Erythroblast (primary cell): ENCODE data around the gene WDFY3.
"Not testable (repeated sequence)": the region's sequence is repeated elsewhere in the genome, so short reads cannot be mapped to it uniquely, and the experiment has no call there.

Experiments used
- DNase-seq, 2 experiments: peaks; one replicate each; lab custom pipeline; 2025; lab: John Stamatoyannopoulos, UW
- GATA1 ChIP-seq: IDR thresholded peaks from 2 replicates; pipeline ENCODE4 v1.6.1; 2011; ENCODE audit warnings: low read depth, mild to moderate bottlenecking, control low read depth, low read length, moderate library complexity
- POLR2A ChIP-seq: IDR thresholded peaks from 2 replicates; pipeline ENCODE4 v1.6.1; 2011; ENCODE audit warnings: mild to moderate bottlenecking, low read length

Gene WDFY3

GRCh38 chr4:84699001-84699671 is 267.4 kb downstream of the WDFY3 start:
- DNase-seq: no peak
- TF ChIP-seq GATA1: no peak
- TF ChIP-seq POLR2A: no peak

GRCh38 chr4:84697615-84698201 is 268.8 kb downstream of the WDFY3 start:
- TF ChIP-seq POLR2A (no peak), GATA1 (no peak)
- DNase-seq: no peak

- no peak for DNase-seq
- TF ChIP-seq GATA1 (no peak), POLR2A (no peak)
These were observed 269.3 kb downstream of the WDFY3 start for GRCh38 chr4:84697159-84697558.

- DNase-seq: no peak
- TF ChIP-seq POLR2A (no peak), GATA1 (no peak)
These were observed 274.7 kb downstream of the WDFY3 start for GRCh38 chr4:84691800-84692199.

GRCh38 chr4:84691170-84691691 is 275.3 kb downstream of the WDFY3 start:
- DNase-seq: no peak
- no peak for TF ChIP-seq POLR2A
- no peak for TF ChIP-seq GATA1

- DNase-seq: no peak
- no peak for TF ChIP-seq POLR2A
- TF ChIP-seq GATA1: no peak
These were observed 276.0 kb downstream of the WDFY3 start for GRCh38 chr4:84690481-84690880.

- no peak for DNase-seq
- no peak for TF ChIP-seq POLR2A
- no peak for TF ChIP-seq GATA1
These were observed 277.3 kb downstream of the WDFY3 start for GRCh38 chr4:84689197-84689596.

GRCh38 chr4:84688605-84689004 is 277.9 kb downstream of the WDFY3 start:
- TF ChIP-seq GATA1 (no peak), POLR2A (no peak)
- no peak for DNase-seq

GRCh38 chr4:84685105-84685504 is 281.4 kb downstream of the WDFY3 start:
- TF ChIP-seq POLR2A (no peak), GATA1 (no peak)
- DNase-seq: no peak

- no peak for DNase-seq
- TF ChIP-seq GATA1: no peak
- TF ChIP-seq POLR2A: no peak
These were observed 282.1 kb downstream of the WDFY3 start for GRCh38 chr4:84684361-84684760.

- TF ChIP-seq POLR2A (no peak), GATA1 (no peak)
- DNase-seq: no peak
These were observed 283.2 kb downstream of the WDFY3 start for GRCh38 chr4:84683064-84683850.

- DNase-seq: not testable (repeated sequence)
These were observed 283.8 kb downstream of the WDFY3 start for GRCh38 chr4:84682661-84683060.

GRCh38 chr4:84681486-84682274 is 284.8 kb downstream of the WDFY3 start:
- no peak for TF ChIP-seq POLR2A
- no peak for TF ChIP-seq GATA1
- DNase-seq: no peak

GRCh38 chr4:84680956-84681355 is 285.5 kb downstream of the WDFY3 start:
- DNase-seq: no peak
- TF ChIP-seq POLR2A (no peak), GATA1 (no peak)
